ENCODE results near the gene TAPBPL. TPM values are rescaled to one million over a fixed set of nuclear protein-coding genes. Genes with fewer than 3 reads are reported as not detected.

Gene TAPBPL
- total and polyA plus RNA-seq, 2 of the 13 experiments (the other 11 are each of a cell fraction or from before 2014, with no cell fraction given), result 10.0 to 14.5 TPM

DNA sequence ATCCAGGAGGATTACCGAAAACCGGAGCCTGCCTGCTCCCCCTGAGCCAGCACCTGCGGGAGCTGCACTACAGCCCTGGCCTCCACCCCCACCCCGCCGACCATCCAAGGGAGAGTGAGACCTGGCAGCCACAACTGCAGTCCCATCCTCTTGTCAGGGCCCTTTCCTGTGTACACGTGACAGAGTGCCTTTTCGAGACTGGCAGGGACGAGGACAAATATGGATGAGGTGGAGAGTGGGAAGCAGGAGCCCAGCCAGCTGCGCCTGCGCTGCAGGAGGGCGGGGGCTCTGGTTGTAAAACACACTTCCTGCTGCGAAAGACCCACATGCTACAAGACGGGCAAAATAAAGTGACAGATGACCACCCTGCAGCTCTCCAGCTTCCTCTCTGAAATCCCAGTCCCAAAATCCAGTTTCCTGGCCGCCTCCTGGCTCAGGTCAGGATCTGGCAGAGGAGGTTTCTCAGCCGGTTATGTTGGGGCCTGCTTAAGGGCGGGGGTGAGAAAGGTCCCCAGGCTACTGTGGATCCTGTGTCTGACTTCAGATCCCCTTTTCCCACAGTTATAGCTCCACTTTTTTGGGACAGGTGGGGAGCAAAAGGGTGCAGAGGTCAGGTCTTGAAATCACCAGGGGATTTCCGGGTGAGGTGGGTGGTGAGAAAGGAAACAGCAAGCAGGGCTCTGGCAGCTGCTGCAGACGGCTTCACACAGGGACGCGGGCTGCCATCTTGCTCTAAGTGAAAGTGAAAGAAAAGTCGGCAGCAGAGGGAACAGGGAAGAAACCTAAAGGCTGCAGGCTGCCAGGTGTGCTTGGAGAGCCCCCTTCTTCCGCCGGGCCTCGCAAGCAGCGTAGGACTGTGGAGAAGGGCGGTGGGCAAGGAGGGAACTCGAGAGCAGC is at the start of gene TAPBPL (continued):
- TF ChIP-seq TFDP1 (CRISPR knock-in tag; IDR thresholded peaks at IDR 0.05; ENCODE audit: borderline replicate concordance), result peak; percentile 79; the same call in 1 of the 2 replicates
- TF ChIP-seq ZIK1 (CRISPR knock-in tag; IDR thresholded peaks at IDR 0.05; ENCODE audit: borderline replicate concordance, low read depth), result no peak
- no peak for TF ChIP-seq FOXO4 (CRISPR knock-in tag; conservative IDR thresholded peaks at IDR 0.05)
- TF ChIP-seq ZC3H13 (CRISPR knock-in tag; IDR thresholded peaks at IDR 0.05), result 0 out of 2 replicates have a peak, but pooled peaks have one; percentile 60
- no peak for TF ChIP-seq ZNF567 (CRISPR knock-in tag; IDR thresholded peaks at IDR 0.05; ENCODE audit: borderline replicate concordance)
- peak; percentile 8; the same call in 1 of the 2 replicates for TF ChIP-seq MED13 (CRISPR knock-in tag; IDR thresholded peaks at IDR 0.05)
- no peak for TF ChIP-seq SMYD3 (CRISPR knock-in tag; IDR thresholded peaks at IDR 0.05)
- no peak for TF ChIP-seq ZSCAN12 (CRISPR knock-in tag; IDR thresholded peaks at IDR 0.05)
- no peak for TF ChIP-seq ZNF615 (CRISPR knock-in tag; IDR thresholded peaks at IDR 0.05; ENCODE audit: borderline replicate concordance)
- TF ChIP-seq MIER2 (CRISPR knock-in tag; IDR thresholded peaks at IDR 0.05), result no peak
- TF ChIP-seq MZF1 (CRISPR knock-in tag; IDR thresholded peaks at IDR 0.05; ENCODE audit: borderline replicate concordance), result no peak; the same call in 1 of the 2 replicates
- TF ChIP-seq ZSCAN5A (CRISPR knock-in tag; IDR thresholded peaks at IDR 0.05; ENCODE audit: borderline replicate concordance), result no peak
- no peak for TF ChIP-seq ZNF562 (CRISPR knock-in tag; IDR thresholded peaks at IDR 0.05; ENCODE audit: borderline replicate concordance)
- peak; percentile 20; the same call in 1 of the 2 replicates for TF ChIP-seq SPEN (CRISPR knock-in tag; IDR thresholded peaks at IDR 0.05; ENCODE audit: low read depth)
- TF ChIP-seq REPIN1 (CRISPR knock-in tag; IDR thresholded peaks at IDR 0.05; ENCODE audit: borderline replicate concordance, low read depth), result no peak; the same call in 1 of the 2 replicates
- TF ChIP-seq HES4 (CRISPR knock-in tag; IDR thresholded peaks at IDR 0.05; ENCODE audit: borderline replicate concordance), result no peak
- no peak for TF ChIP-seq FOXM1 (CRISPR knock-in tag; IDR thresholded peaks at IDR 0.05)
- no peak for TF ChIP-seq ZNF124 (CRISPR knock-in tag; IDR thresholded peaks at IDR 0.05)
- TF ChIP-seq ZNF546 (CRISPR knock-in tag; conservative IDR thresholded peaks at IDR 0.05), result no peak
- TF ChIP-seq ZNF550 (CRISPR knock-in tag; IDR thresholded peaks at IDR 0.05; ENCODE audit: borderline replicate concordance), result no peak
- TF ChIP-seq ASH2L (IDR thresholded peaks at IDR 0.05; ENCODE audit: insufficient read length, low read depth, low read length), result peak; percentile 60
- TF ChIP-seq ZBTB42 (CRISPR knock-in tag; IDR thresholded peaks at IDR 0.05), result no peak

Measured in HepG2 (cell line).